22Rv1 (cell line): ENCODE results near the gene NFATC4.

ENCODE experiments used
- H3K27ac ChIP-seq: fragments of 450-650 bp; 2 replicates; pipeline ENCODE4 v1.5.1; 2017
- CTCF ChIP-seq: fragments of 450-650 bp; IDR thresholded peaks from 2 replicates; pipeline ENCODE4 v1.5.1; 2017; ENCODE audit warnings: mild to moderate bottlenecking
- ZFX ChIP-seq: fragments of 450-650 bp; IDR thresholded peaks from 2 replicates; pipeline ENCODE4 v1.6.1; 2017; ENCODE audit warnings: antibody characterized with exemption, borderline replicate concordance

The NFATC4 gene

GRCh38 chr14:24339284-24340151 is 28.5 kb upstream of the NFATC4 start, which contains the start of gene RIPK3:
Gene RIPK3 (minus strand): TSS chr14:24339991. CDS start chr14:24339826, 165 bp downstream.
- TF ChIP-seq ZFX (no peak), CTCF (no peak)
- H3K27ac ChIP-seq = no peak within 1 kb of the TSS

- no peak overlapping the region for H3K27ac ChIP-seq
- TF ChIP-seq ZFX (no peak), CTCF (no peak)
These were observed 27.4 kb upstream of the NFATC4 start for GRCh38 chr14:24340606-24341005.

- H3K27ac ChIP-seq = no peak overlapping the region
- TF ChIP-seq ZFX (no peak), CTCF (no peak)
These were observed 25.1 kb upstream of the NFATC4 start for GRCh38 chr14:24342889-24343288.

GRCh38 chr14:24343795-24344660 is 24.0 kb upstream of the NFATC4 start:
- no peak overlapping the region for H3K27ac ChIP-seq
- TF ChIP-seq CTCF = no peak
- TF ChIP-seq ZFX = no peak

- H3K27ac ChIP-seq = no peak overlapping the region
- no peak for TF ChIP-seq CTCF
- no peak for TF ChIP-seq ZFX
These were observed 20.9 kb upstream of the NFATC4 start for GRCh38 chr14:24347134-24347533.

GRCh38 chr14:24348186-24348585 is 19.8 kb upstream of the NFATC4 start:
- TF ChIP-seq CTCF (no peak), ZFX (no peak)
- H3K27ac ChIP-seq = no peak overlapping the region
